Natural killer cell (primary cell): ENCODE measurements around the gene TUBA1A. TPM values are rescaled to one million over a fixed set of nuclear protein-coding genes. Genes with fewer than 3 reads are reported as not detected.

ENCODE experiments used
- ATAC-seq, 3 donors: fragments of 150-1000 bp in 2 of 3; fragments of 200-7000 bp in 1 of 3; cut with Tn5 transposase; 1 replicate in 1 of 3; 2 replicates in 2 of 3; pipeline ENCODE4 v1.10.0; 2021; ENCODE audit warnings: mild to moderate bottlenecking in 2 of 3, moderate library complexity in 2 of 3
- DNase-seq, 2 donors: peaks; one replicate each; pipeline versions ENCODE4 v3.0.0 to v3.0.0-alpha.2; 2013 to 2021; ENCODE audit warnings: mixed read lengths in 1 of 2
- H3K27ac ChIP-seq: one replicate; pipeline ENCODE4 v1.5.1; 2013; ENCODE audit warnings: mild to moderate bottlenecking, low read length
- H3K27me3 ChIP-seq: one replicate; pipeline ENCODE4 v1.6.1; 2013; ENCODE audit warnings: low read length; ENCODE audit not compliant: control insufficient read depth, insufficient read depth
- H3K36me3 ChIP-seq: one replicate; pipeline ENCODE4 v1.6.1; 2013; ENCODE audit warnings: low read length; ENCODE audit not compliant: control insufficient read depth, insufficient read depth
- H3K4me1 ChIP-seq: one replicate; pipeline ENCODE4 v1.6.1; 2013; ENCODE audit warnings: low read length; ENCODE audit not compliant: control insufficient read depth, insufficient read depth
- H3K4me3 ChIP-seq: one replicate; pipeline ENCODE4 v1.5.1; 2013; ENCODE audit warnings: low read length
- H3K9me3 ChIP-seq: one replicate; pipeline ENCODE4 v1.6.1; 2013; ENCODE audit warnings: low read length; ENCODE audit not compliant: control insufficient read depth, insufficient read depth
- H3K27ac Mint-ChIP-seq, 2 donors: one replicate each; pipeline ENCODE4 v1.8.0; 2022; ENCODE audit warnings: mild to moderate bottlenecking in 2 of 2, mixed read lengths in 2 of 2, moderate library complexity in 1 of 2
- H3K27me3 Mint-ChIP-seq, 2 donors: one replicate each; pipeline ENCODE4 v1.8.0; 2022; ENCODE audit warnings: low read depth in 2 of 2, mixed read lengths in 2 of 2
- H3K36me3 Mint-ChIP-seq: one replicate; pipeline ENCODE4 v1.8.0; 2022; ENCODE audit warnings: mixed read lengths
- H3K4me1 Mint-ChIP-seq, 2 donors: one replicate each; pipeline ENCODE4 v1.8.0; 2022; ENCODE audit warnings: mixed read lengths in 2 of 2
- H3K4me3 Mint-ChIP-seq: one replicate; pipeline ENCODE4 v1.8.0; 2022; ENCODE audit warnings: mild to moderate bottlenecking, moderate library complexity, mixed read lengths
- H3K9me3 Mint-ChIP-seq, 2 donors: one replicate each; pipeline ENCODE4 v1.8.0; 2022; ENCODE audit warnings: mixed read lengths in 2 of 2
- CTCF ChIP-seq: fragments of 200-600 bp; IDR thresholded peaks from one replicate; pipeline ENCODE4 v1.8.0; 2022; ENCODE audit warnings: antibody characterized with exemption
- WGBS: methylation state at CpG from one replicate; pipeline ENCODE4 v1.1.7; 2013; ENCODE audit warnings: missing lambda C conversion rate; ENCODE audit not compliant: insufficient coverage; 5-methylcytosine and 5-hydroxymethylcytosine counted together
- intact Hi-C: fragments of 100-400 bp; cut with micrococcal nuclease; formaldehyde crosslinking; loops from one replicate; pipeline ENCODE4 v1.14.2; 2022
- total RNA-seq, 4 donors: library from RNA; stranded (reverse); fragments of 120-200 nt in 1 of 4; gene quantifications; one replicate each; pipeline versions ENCODE4 v1.2.3 to v1.2.4, GENCODE V29; 2013 to 2022

TUBA1A gene
- total RNA-seq, 3 donors from 2014 or later (not counting 1 experiment from before 2014, with no cell fraction given), result 129 to 403 (median 182) TPM

GRCh38 chr12:49146406-49146805 is 42.5 kb downstream of the TUBA1A start:
- no peak overlapping the region for H3K27ac Mint-ChIP-seq
- H3K4me1 ChIP-seq, result no peaks in the 10 kb centered on the region
- ATAC-seq (no peak), DNase-seq (no peak)
- H3K27ac ChIP-seq, result no peak overlapping the region
- no peaks in the 10 kb centered on the region for H3K36me3 ChIP-seq
- no peaks in the 10 kb centered on the region for H3K9me3 ChIP-seq
- H3K27me3 ChIP-seq, result no peaks in the 10 kb centered on the region
- 93% methylated on average over 1 of the region's 1 CpG for WGBS
- no peak for TF ChIP-seq CTCF
- no peaks in the 10 kb centered on the region for H3K9me3 Mint-ChIP-seq
- no peak overlapping the region for H3K4me3 Mint-ChIP-seq
- intact Hi-C loops, result no loop called here
- H3K4me1 Mint-ChIP-seq, result peaks cover 0 to 5% of the 10 kb centered on the region in 2 donors
- no peak overlapping the region for H3K4me3 ChIP-seq
- H3K27me3 Mint-ChIP-seq, result no peaks in the 10 kb centered on the region
- no peaks in the 10 kb centered on the region for H3K36me3 Mint-ChIP-seq

- no peak for TF ChIP-seq CTCF
- H3K4me3 Mint-ChIP-seq, result no peak overlapping the region
- 97% methylated on average over 2 of the region's 2 CpGs for WGBS
- Histone ChIP-seq H3K4me3 (no peak overlapping the region), H3K27me3 (no peaks in the 10 kb centered on the region), H3K27ac (no peak overlapping the region), H3K9me3 (no peaks in the 10 kb centered on the region), H3K36me3 (no peaks in the 10 kb centered on the region), H3K4me1 (no peaks in the 10 kb centered on the region)
- no peaks in the 10 kb centered on the region for H3K4me1 Mint-ChIP-seq
- no peaks in the 10 kb centered on the region for H3K36me3 Mint-ChIP-seq
- no peaks in the 10 kb centered on the region for H3K9me3 Mint-ChIP-seq
- no peaks in the 10 kb centered on the region for H3K27me3 Mint-ChIP-seq
- intact Hi-C loops, result no loop called here
- no peak overlapping the region for H3K27ac Mint-ChIP-seq
- ATAC-seq (no peak), DNase-seq (no peak)
Observed at GRCh38 chr12:49144384-49144783, 44.5 kb downstream of the TUBA1A start.

- no peaks in the 10 kb centered on the region for H3K4me1 ChIP-seq
- ATAC-seq, result no peak
- WGBS, result 94% methylated on average over 1 of the region's 2 CpGs
- Mint-ChIP-seq H3K27ac (no peak overlapping the region), H3K9me3 (no peaks in the 10 kb centered on the region), H3K27me3 (no peaks in the 10 kb centered on the region), H3K4me3 (no peak overlapping the region), H3K36me3 (no peaks in the 10 kb centered on the region), H3K4me1 (no peaks in the 10 kb centered on the region)
- no peaks in the 10 kb centered on the region for H3K36me3 ChIP-seq
- DNase-seq, result no peak
- TF ChIP-seq CTCF, result no peak
- no peak overlapping the region for H3K4me3 ChIP-seq
- intact Hi-C loops, result no loop called here
- H3K27ac ChIP-seq, result no peak overlapping the region
- no peaks in the 10 kb centered on the region for H3K9me3 ChIP-seq
- no peaks in the 10 kb centered on the region for H3K27me3 ChIP-seq
Observed at GRCh38 chr12:49138999-49139398, 49.9 kb downstream of the TUBA1A start.

GRCh38 chr12:49138587-49138986 is 50.3 kb downstream of the TUBA1A start:
- Mint-ChIP-seq H3K36me3 (no peaks in the 10 kb centered on the region), H3K9me3 (no peaks in the 10 kb centered on the region), H3K4me1 (no peaks in the 10 kb centered on the region), H3K27me3 (no peaks in the 10 kb centered on the region), H3K27ac (no peak overlapping the region), H3K4me3 (no peak overlapping the region)
- TF ChIP-seq CTCF, result no peak
- DNase-seq, result no peak
- no peaks in the 10 kb centered on the region for H3K9me3 ChIP-seq
- H3K27ac ChIP-seq, result no peak overlapping the region
- no peaks in the 10 kb centered on the region for H3K36me3 ChIP-seq
- 80% methylated on average over 1 of the region's 2 CpGs for WGBS
- no peak for ATAC-seq
- intact Hi-C loops, result no loop called here
- no peaks in the 10 kb centered on the region for H3K4me1 ChIP-seq
- no peak overlapping the region for H3K4me3 ChIP-seq
- H3K27me3 ChIP-seq, result no peaks in the 10 kb centered on the region
